NCI-H2029 (cell line): Measurements from ENCODE around the gene ASPG.

Experiments used
- DNase-seq: peaks from one replicate; lab custom pipeline; 2025; lab: John Stamatoyannopoulos, UW

ASPG gene

GRCh38 chr14:104116756-104117340 is 31.3 kb downstream of the ASPG start:
- DNase-seq: no peak

GRCh38 chr14:104117341-104118005 is 32.0 kb downstream of the ASPG start:
- no peak for DNase-seq

- no peak for DNase-seq
These were observed 32.7 kb downstream of the ASPG start for GRCh38 chr14:104118006-104118844.

- DNase-seq: no peak
These were observed 33.6 kb downstream of the ASPG start for GRCh38 chr14:104119119-104119487.

GRCh38 chr14:104119488-104120251 is 34.2 kb downstream of the ASPG start:
- no peak for DNase-seq

GRCh38 chr14:104120281-104120741 is 34.8 kb downstream of the ASPG start:
- DNase-seq: no peak

- DNase-seq: no peak
These were observed 35.6 kb downstream of the ASPG start for GRCh38 chr14:104121142-104121541.

GRCh38 chr14:104123879-104124278 is 38.4 kb downstream of the ASPG start:
- no peak for DNase-seq

GRCh38 chr14:104125011-104125410 is 39.5 kb downstream of the ASPG start:
- DNase-seq: no peak

GRCh38 chr14:104126753-104127152 is 41.3 kb downstream of the ASPG start:
- no peak for DNase-seq

- no peak for DNase-seq
These were observed 43.5 kb downstream of the ASPG start for GRCh38 chr14:104128981-104129380.

GRCh38 chr14:104129556-104129955 is 44.1 kb downstream of the ASPG start:
- no peak for DNase-seq

- DNase-seq: peak; percentile 62
These were observed 45.6 kb downstream of the ASPG start for GRCh38 chr14:104130974-104131651.

GRCh38 chr14:104131968-104132732 is 46.6 kb downstream of the ASPG start:
- no peak for DNase-seq

- no peak for DNase-seq
These were observed 47.5 kb downstream of the ASPG start for GRCh38 chr14:104132981-104133380.

GRCh38 chr14:104133496-104133895 is 48.0 kb downstream of the ASPG start:
- no peak for DNase-seq

- no peak for DNase-seq
These were observed 48.8 kb downstream of the ASPG start for GRCh38 chr14:104134061-104134965.

- no peak for DNase-seq
These were observed 49.8 kb downstream of the ASPG start for GRCh38 chr14:104135121-104135903.

GRCh38 chr14:104135904-104136471 is 50.5 kb downstream of the ASPG start:
- no peak for DNase-seq
